ENCODE results near the gene CSMD2. TPM values are rescaled to one million over a fixed set of nuclear protein-coding genes. Genes with fewer than 3 reads are reported as not detected.

Gene CSMD2
- total and polyA plus RNA-seq, 7 donors = 0.02 to 0.32 (median 0.10) TPM

DNA sequence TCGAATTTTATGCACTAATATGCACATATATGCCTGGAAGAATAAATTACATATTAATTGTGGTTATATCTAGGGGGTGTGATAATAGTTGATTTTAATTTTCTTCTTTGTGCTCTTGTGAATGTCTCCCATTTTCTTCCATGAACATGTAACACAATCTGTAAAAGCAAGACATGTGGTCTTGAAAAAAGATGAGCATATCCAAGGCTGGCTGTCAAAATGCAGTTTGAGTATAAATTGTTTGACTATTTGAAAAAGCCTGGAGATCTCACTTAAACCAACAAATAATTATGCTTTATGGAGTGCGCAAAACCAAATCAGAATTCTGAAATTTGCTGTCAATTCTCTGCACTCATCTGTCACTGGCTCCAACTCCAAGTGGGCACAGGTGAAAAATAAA is 157.3 kb downstream of the CSMD2 start:
- H3K27me3 ChIP-seq (ENCODE audit: insufficient read depth in 3 of 3, low read length in 2 of 3) = peaks cover 0 to 5% (median 0%) of the 10 kb centered on the region in 3 donors
- intact Hi-C loops (cut with DNase I) = no loop called here
- TF ChIP-seq, protein P1, sequence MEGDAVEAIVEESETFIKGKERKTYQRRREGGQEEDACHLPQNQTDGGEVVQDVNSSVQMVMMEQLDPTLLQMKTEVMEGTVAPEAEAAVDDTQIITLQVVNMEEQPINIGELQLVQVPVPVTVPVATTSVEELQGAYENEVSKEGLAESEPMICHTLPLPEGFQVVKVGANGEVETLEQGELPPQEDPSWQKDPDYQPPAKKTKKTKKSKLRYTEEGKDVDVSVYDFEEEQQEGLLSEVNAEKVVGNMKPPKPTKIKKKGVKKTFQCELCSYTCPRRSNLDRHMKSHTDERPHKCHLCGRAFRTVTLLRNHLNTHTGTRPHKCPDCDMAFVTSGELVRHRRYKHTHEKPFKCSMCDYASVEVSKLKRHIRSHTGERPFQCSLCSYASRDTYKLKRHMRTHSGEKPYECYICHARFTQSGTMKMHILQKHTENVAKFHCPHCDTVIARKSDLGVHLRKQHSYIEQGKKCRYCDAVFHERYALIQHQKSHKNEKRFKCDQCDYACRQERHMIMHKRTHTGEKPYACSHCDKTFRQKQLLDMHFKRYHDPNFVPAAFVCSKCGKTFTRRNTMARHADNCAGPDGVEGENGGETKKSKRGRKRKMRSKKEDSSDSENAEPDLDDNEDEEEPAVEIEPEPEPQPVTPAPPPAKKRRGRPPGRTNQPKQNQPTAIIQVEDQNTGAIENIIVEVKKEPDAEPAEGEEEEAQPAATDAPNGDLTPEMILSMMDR (IDR thresholded peaks at IDR 0.05) = no peak
- no peak for DNase-seq
- no peak overlapping the region for H3K4me3 ChIP-seq
- no peaks in the 10 kb centered on the region for H3K4me1 ChIP-seq
- H3K27ac ChIP-seq = no peak overlapping the region
- no peaks in the 10 kb centered on the region for H3K9me3 ChIP-seq
- no peak for ATAC-seq
- H3K36me3 ChIP-seq (ENCODE audit: insufficient read depth in 1 of 2, low read depth in 1 of 2) = no peaks in the 10 kb centered on the region
- WGBS, 3 donors = 62 to 76% (median 68%) methylated on average over 2 of the region's 2 CpGs

DNA sequence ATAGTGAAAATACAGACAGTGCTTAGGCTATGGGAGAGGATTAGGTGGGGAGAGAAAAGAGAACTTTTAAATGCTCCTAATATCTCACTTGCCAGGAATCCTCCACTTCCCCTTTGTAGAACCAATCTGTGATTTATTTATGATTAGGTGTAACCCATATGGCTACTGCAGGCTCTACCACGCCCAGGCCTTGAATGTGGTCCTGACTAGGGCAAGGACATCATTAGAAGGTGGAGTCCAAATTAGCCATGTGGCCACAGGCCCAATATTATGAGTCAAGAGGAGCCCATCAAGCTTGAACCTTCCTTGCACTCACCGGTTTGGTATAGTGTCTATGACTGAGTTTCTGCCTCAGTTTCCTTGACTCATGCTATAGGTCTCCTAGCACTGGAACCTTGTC is 159.7 kb downstream of the CSMD2 start:
- peaks cover 0 to 5% (median 0%) of the 10 kb centered on the region in 3 donors for H3K27me3 ChIP-seq (ENCODE audit: insufficient read depth in 3 of 3, low read length in 2 of 3)
- no peak overlapping the region for H3K4me3 ChIP-seq
- ATAC-seq = no peak
- TF ChIP-seq, protein P1 (IDR thresholded peaks at IDR 0.05) = no peak
- H3K9me3 ChIP-seq = no peaks in the 10 kb centered on the region
- intact Hi-C loops (cut with DNase I) = no loop called here
- H3K27ac ChIP-seq = no peak overlapping the region
- no peaks in the 10 kb centered on the region for H3K4me1 ChIP-seq
- no peaks in the 10 kb centered on the region for H3K36me3 ChIP-seq (ENCODE audit: insufficient read depth in 1 of 2, low read depth in 1 of 2)
- no peak for DNase-seq
- 90 to 98% (median 94%) methylated on average over 2 of the region's 2 CpGs for WGBS, 3 donors

DNA sequence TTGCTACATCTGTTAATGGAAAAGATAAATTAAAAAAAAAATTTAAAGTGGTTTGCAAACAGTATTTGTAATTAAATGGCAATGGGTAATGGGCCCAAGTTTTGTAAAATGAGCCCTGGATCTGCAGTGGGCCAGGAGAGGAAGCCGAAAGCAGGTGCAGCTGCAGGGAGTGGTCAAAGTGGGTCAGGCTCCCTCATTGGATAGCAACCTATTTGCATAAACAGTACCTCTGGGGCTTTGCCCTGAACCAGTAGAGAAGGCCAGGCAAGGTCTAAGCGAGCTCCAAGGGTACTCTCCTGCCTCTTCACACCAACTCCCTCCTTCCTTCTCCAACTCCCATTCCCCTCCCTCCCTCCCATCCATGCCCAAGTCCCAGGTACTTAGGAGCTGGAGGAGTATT is 162.2 kb downstream of the CSMD2 start:
- DNase-seq (no peak), ATAC-seq (no peak)
- H3K9me3 ChIP-seq = no peaks in the 10 kb centered on the region
- WGBS, 3 donors = 54 to 72% (median 57%) methylated on average over 2 of the region's 2 CpGs
- no peaks in the 10 kb centered on the region for H3K36me3 ChIP-seq (ENCODE audit: insufficient read depth in 1 of 2, low read depth in 1 of 2)
- TF ChIP-seq, protein P1 (IDR thresholded peaks at IDR 0.05) = no peak
- H3K27me3 ChIP-seq (ENCODE audit: insufficient read depth in 3 of 3, low read length in 2 of 3) = no peaks in the 10 kb centered on the region
- intact Hi-C loops (cut with DNase I) = no loop called here
- H3K4me1 ChIP-seq = no peaks in the 10 kb centered on the region
- no peak overlapping the region for H3K27ac ChIP-seq
- H3K4me3 ChIP-seq = no peak overlapping the region

DNA sequence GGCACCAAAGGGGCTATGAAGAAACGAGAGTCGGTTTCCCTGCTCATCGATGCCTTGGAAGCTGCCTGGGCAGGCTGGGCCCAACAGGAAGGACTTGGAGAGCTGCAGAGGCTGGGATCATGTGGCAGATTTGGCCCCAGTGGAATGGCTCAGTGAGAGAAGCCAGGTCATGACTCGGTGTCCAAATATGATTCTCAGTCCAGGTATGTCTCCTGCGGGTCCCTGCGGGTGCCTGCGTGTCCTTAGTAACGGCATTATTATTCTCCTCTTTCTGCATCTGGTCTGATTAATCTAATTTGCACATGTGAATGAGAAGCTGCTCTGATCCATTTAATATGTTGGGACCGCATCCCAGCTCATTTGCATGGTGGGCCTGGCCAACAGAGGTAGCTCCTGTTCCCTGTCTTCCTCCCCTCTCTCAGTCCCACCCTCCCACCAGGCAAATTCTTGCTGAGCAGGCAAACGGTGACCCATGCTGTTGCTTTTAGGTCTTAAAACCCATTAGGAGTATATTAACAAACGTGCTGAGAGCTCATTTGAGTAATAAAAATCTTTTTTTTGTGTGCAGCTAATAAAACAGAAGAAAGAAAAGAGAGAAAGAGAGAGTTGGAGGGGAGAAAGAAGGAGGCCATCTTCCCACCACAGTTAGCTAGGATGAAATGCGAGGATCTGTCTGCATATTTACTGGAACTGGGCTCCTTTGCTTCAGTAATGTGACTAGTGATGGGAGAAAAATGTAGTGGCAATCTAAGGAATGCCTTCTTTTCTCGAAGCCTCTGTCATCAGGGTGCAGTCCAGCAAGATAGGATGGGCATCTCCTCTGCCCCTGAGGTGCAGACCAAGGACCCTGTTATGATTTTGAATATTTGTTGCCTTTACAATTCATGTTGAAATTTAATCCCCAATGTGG is 167.6 kb downstream of the CSMD2 start:
- H3K4me1 ChIP-seq = no peaks in the 10 kb centered on the region
- no peak overlapping the region for H3K4me3 ChIP-seq
- TF ChIP-seq, protein P1 (IDR thresholded peaks at IDR 0.05) = no peak
- ATAC-seq (peak in 2 of 4 donors; percentile 44 to 48), DNase-seq (no peak)
- 41 to 58% (median 56%) methylated on average over 13 of the region's 13 CpGs for WGBS, 3 donors
- H3K9me3 ChIP-seq = no peaks in the 10 kb centered on the region
- no peak overlapping the region for H3K27ac ChIP-seq
- intact Hi-C loops (cut with DNase I) = no loop called here
- H3K36me3 ChIP-seq (ENCODE audit: insufficient read depth in 1 of 2, low read depth in 1 of 2) = no peaks in the 10 kb centered on the region
- H3K27me3 ChIP-seq (ENCODE audit: insufficient read depth in 3 of 3, low read length in 2 of 3) = peaks cover 0 to 4% (median 0%) of the 10 kb centered on the region in 3 donors

Measured in psoas muscle (tissue), 8 donors.